Mesenchymal stem cell (in vitro differentiated cells and primary cell): Measurements from ENCODE around the gene HRK.

Experiments
- DNase-seq: peaks from one replicate; pipeline ENCODE4 v3.0.0-alpha.2; 2013
- H2AFZ ChIP-seq: one replicate; pipeline ENCODE4 v1.6.1; 2013; ENCODE audit warnings: low read depth, mild to moderate bottlenecking, control low read depth, inconsistent platforms, low read length, moderate library complexity
- H2AK5ac ChIP-seq: 2 replicates; pipeline ENCODE4 v1.6.1; 2013; ENCODE audit warnings: low read length, moderate library complexity, mild to moderate bottlenecking, inconsistent platforms; ENCODE audit not compliant: severe bottlenecking
- H2BK120ac ChIP-seq: one replicate; pipeline ENCODE4 v1.6.1; 2013; ENCODE audit warnings: low read depth, mild to moderate bottlenecking, inconsistent platforms, low read length, moderate library complexity
- H2BK12ac ChIP-seq, 2 experiments: one replicate each; pipeline ENCODE4 v1.6.1; 2013; ENCODE audit warnings: inconsistent platforms in 2 of 2, low read length in 2 of 2, mild to moderate bottlenecking in 2 of 2, moderate library complexity in 2 of 2, control low read depth in 1 of 2
- H2BK15ac ChIP-seq: one replicate; pipeline ENCODE4 v1.6.1; 2013; ENCODE audit warnings: mild to moderate bottlenecking, low read depth, inconsistent platforms; ENCODE audit not compliant: poor library complexity, severe bottlenecking
- H2BK5ac ChIP-seq: 2 replicates; pipeline ENCODE4 v1.6.1; 2013; ENCODE audit warnings: low read depth, mild to moderate bottlenecking, low read length, control low read depth, inconsistent platforms; ENCODE audit not compliant: poor library complexity, severe bottlenecking
- H3K14ac ChIP-seq, 2 experiments: one replicate each; pipeline ENCODE4 v1.6.1; 2013; ENCODE audit warnings: inconsistent platforms in 2 of 2, low read length in 2 of 2, control low read depth in 1 of 2, mild to moderate bottlenecking in 1 of 2, moderate library complexity in 1 of 2
- H3K18ac ChIP-seq, 2 experiments: one replicate each; pipeline ENCODE4 v1.6.1; 2013; ENCODE audit warnings: inconsistent platforms in 2 of 2, low read length in 2 of 2, control low read depth in 1 of 2, low read depth in 1 of 2, mild to moderate bottlenecking in 1 of 2
- H3K23ac ChIP-seq, 2 experiments: one replicate each; pipeline ENCODE4 v1.6.1; 2013; ENCODE audit warnings: inconsistent platforms in 2 of 2, low read length in 2 of 2, mild to moderate bottlenecking in 2 of 2, moderate library complexity in 2 of 2, control low read depth in 1 of 2
- H3K27ac ChIP-seq: 2 replicates; pipeline ENCODE4 v1.5.1; 2013; ENCODE audit warnings: mild to moderate bottlenecking, moderate library complexity, low read length, control low read depth, inconsistent platforms; ENCODE audit not compliant: poor library complexity, severe bottlenecking
- H3K27me3 ChIP-seq, 2 experiments: 2 replicates each; pipeline versions ENCODE4 v1.6.1 to v1.7.0; 2013; ENCODE audit warnings: low read length in 2 of 2, mild to moderate bottlenecking in 2 of 2, moderate library complexity in 2 of 2, control low read depth in 1 of 2, inconsistent platforms in 1 of 2; ENCODE audit not compliant: control insufficient read depth in 1 of 2, insufficient read depth in 1 of 2
- H3K36me3 ChIP-seq, 2 experiments: 2 replicates each; pipeline versions ENCODE4 v1.6.1 to v1.7.0; 2013; ENCODE audit warnings: low read length in 2 of 2, control low read depth in 1 of 2, inconsistent platforms in 1 of 2, low read depth in 1 of 2, mild to moderate bottlenecking in 1 of 2; ENCODE audit not compliant: insufficient read depth in 2 of 2, control insufficient read depth in 1 of 2
- H3K4ac ChIP-seq, 2 experiments: one replicate each; pipeline ENCODE4 v1.6.1; 2013; ENCODE audit warnings: inconsistent platforms in 2 of 2, low read length in 2 of 2, mild to moderate bottlenecking in 2 of 2, moderate library complexity in 2 of 2, control low read depth in 1 of 2, low read depth in 1 of 2
- H3K4me1 ChIP-seq: 2 replicates; pipeline ENCODE4 v1.6.1; 2013; ENCODE audit warnings: low read depth, low read length, control low read depth; ENCODE audit not compliant: control insufficient read depth, insufficient read depth
- H3K4me2 ChIP-seq: 2 replicates; pipeline ENCODE4 v1.6.1; 2013; ENCODE audit warnings: low read length, mild to moderate bottlenecking, inconsistent platforms; ENCODE audit not compliant: poor library complexity, severe bottlenecking
- H3K4me3 ChIP-seq, 2 experiments: 2 replicates each; pipeline versions ENCODE4 v1.5.1 to v1.7.0; 2013; ENCODE audit warnings: low read length in 2 of 2, mild to moderate bottlenecking in 2 of 2, control low read depth in 1 of 2, low read depth in 1 of 2; ENCODE audit not compliant: insufficient read depth in 1 of 2
- H3K79me1 ChIP-seq: replicated peaks from 2 replicates; pipeline ENCODE4 v1.6.1; 2013; ENCODE audit warnings: mild to moderate bottlenecking, control low read depth, low read length, inconsistent platforms; ENCODE audit not compliant: poor library complexity, severe bottlenecking
- H3K9ac ChIP-seq: 2 replicates; pipeline ENCODE4 v1.7.0; 2013; ENCODE audit warnings: mild to moderate bottlenecking, low read length, moderate library complexity
- H3K9me3 ChIP-seq: 2 replicates; pipeline ENCODE4 v1.7.0; 2013; ENCODE audit warnings: mild to moderate bottlenecking, low read length; ENCODE audit not compliant: control insufficient read depth
- H4K8ac ChIP-seq: one replicate; pipeline ENCODE4 v1.6.1; 2013; ENCODE audit warnings: inconsistent platforms, mild to moderate bottlenecking, low read length, moderate library complexity
- H4K91ac ChIP-seq: one replicate; pipeline ENCODE4 v1.6.1; 2013; ENCODE audit warnings: mild to moderate bottlenecking, low read length, inconsistent platforms
- WGBS: methylation state at CpG from one replicate; pipeline ENCODE4 v1.1.7; 2013; ENCODE audit warnings: mixed read lengths; 5-methylcytosine and 5-hydroxymethylcytosine counted together

HRK gene

GRCh38 chr12:116855744-116856470, 25.3 kb downstream of the HRK start:
- H3K27me3 ChIP-seq, result peaks cover 29 to 61% of the 10 kb centered on the region in 2 experiments
- no peak overlapping the region for H3K9ac ChIP-seq
- no peak overlapping the region for H3K14ac ChIP-seq
- no peaks in the 10 kb centered on the region for H3K79me1 ChIP-seq
- H3K27ac ChIP-seq, result no peak overlapping the region
- no peaks in the 10 kb centered on the region for H3K9me3 ChIP-seq
- H3K18ac ChIP-seq, result no peak overlapping the region
- H3K23ac ChIP-seq, result no peak overlapping the region
- H2AFZ ChIP-seq, result no peak overlapping the region
- no peaks in the 10 kb centered on the region for H3K36me3 ChIP-seq
- no peak for DNase-seq
- no peak overlapping the region for H4K91ac ChIP-seq
- no peak overlapping the region for H4K8ac ChIP-seq
- no peak overlapping the region for H3K4me2 ChIP-seq
- no peak overlapping the region for H3K4me3 ChIP-seq
- H2BK12ac ChIP-seq, result no peak overlapping the region
- no peak overlapping the region for H2BK120ac ChIP-seq
- no peak overlapping the region for H2AK5ac ChIP-seq
- no peak overlapping the region for H2BK5ac ChIP-seq
- H2BK15ac ChIP-seq, result no peak overlapping the region
- WGBS, result 91% methylated on average over 16 of the region's 16 CpGs
- H3K4ac ChIP-seq, result no peak overlapping the region
- H3K4me1 ChIP-seq, result peaks cover 1% of the 10 kb centered on the region

GRCh38 chr12:116853507-116853906, 27.7 kb downstream of the HRK start:
- H3K27me3 ChIP-seq, result peaks cover 10 to 51% of the 10 kb centered on the region in 2 experiments
- no peak overlapping the region for H3K4ac ChIP-seq
- H3K27ac ChIP-seq, result no peak overlapping the region
- H4K8ac ChIP-seq, result no peak overlapping the region
- H3K4me3 ChIP-seq, result no peak overlapping the region
- no peak overlapping the region for H2AK5ac ChIP-seq
- no peaks in the 10 kb centered on the region for H3K4me1 ChIP-seq
- no peak overlapping the region for H2BK12ac ChIP-seq
- no peak overlapping the region for H3K9ac ChIP-seq
- no peak overlapping the region for H3K23ac ChIP-seq
- H2BK15ac ChIP-seq, result no peak overlapping the region
- WGBS, result 81% methylated on average over 5 of the region's 5 CpGs
- H3K18ac ChIP-seq, result no peak overlapping the region
- no peaks in the 10 kb centered on the region for H3K36me3 ChIP-seq
- no peak overlapping the region for H2BK5ac ChIP-seq
- H3K4me2 ChIP-seq, result no peak overlapping the region
- no peaks in the 10 kb centered on the region for H3K79me1 ChIP-seq
- DNase-seq, result no peak
- no peak overlapping the region for H4K91ac ChIP-seq
- H3K14ac ChIP-seq, result no peak overlapping the region
- no peak overlapping the region for H2BK120ac ChIP-seq
- H2AFZ ChIP-seq, result no peak overlapping the region
- no peaks in the 10 kb centered on the region for H3K9me3 ChIP-seq

GRCh38 chr12:116852303-116852702, 28.9 kb downstream of the HRK start:
- Histone ChIP-seq H3K79me1 (no peaks in the 10 kb centered on the region), H4K8ac (no peak overlapping the region), H2BK12ac (no peak overlapping the region), H3K4me1 (no peaks in the 10 kb centered on the region), H3K27ac (no peak overlapping the region), H3K36me3 (no peaks in the 10 kb centered on the region), H4K91ac (no peak overlapping the region), H3K14ac (no peak overlapping the region), H2BK5ac (no peak overlapping the region), H3K4me2 (no peak overlapping the region), H2BK15ac (no peak overlapping the region), H3K18ac (no peak overlapping the region), H2AK5ac (no peak overlapping the region), H3K9me3 (no peaks in the 10 kb centered on the region), H3K9ac (no peak overlapping the region), H2AFZ (no peak overlapping the region), H3K23ac (no peak overlapping the region), H2BK120ac (no peak overlapping the region), H3K27me3 (peaks cover 5 to 47% of the 10 kb centered on the region in 2 experiments), H3K4me3 (no peak overlapping the region), H3K4ac (no peak overlapping the region)
- WGBS, result 88% methylated on average over 6 of the region's 6 CpGs
- DNase-seq, result no peak

DNA sequence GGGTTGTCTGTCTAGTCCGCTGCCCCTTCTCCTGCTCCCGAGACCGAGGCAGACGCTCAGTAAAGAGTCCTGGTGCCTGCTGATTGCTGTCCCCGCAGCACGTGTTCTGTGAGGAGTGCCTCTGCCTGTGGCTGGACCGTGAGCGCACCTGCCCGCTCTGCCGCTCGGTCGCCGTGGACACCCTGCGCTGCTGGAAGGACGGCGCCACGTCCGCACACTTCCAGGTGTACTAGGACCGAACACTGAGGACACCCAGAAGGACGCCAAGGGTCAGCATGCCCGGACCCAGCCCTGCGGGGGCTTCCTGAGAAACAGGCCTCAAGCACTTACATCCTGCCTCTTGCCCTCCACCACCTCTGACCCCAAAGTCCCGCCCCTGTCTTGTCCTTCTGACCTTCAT, 32.0 kb downstream of the HRK start:
- H2BK12ac ChIP-seq, result no peak overlapping the region
- H3K36me3 ChIP-seq, result no peaks in the 10 kb centered on the region
- WGBS, result 92% methylated on average over 23 of the region's 23 CpGs
- no peaks in the 10 kb centered on the region for H3K9me3 ChIP-seq
- H2AFZ ChIP-seq, result no peak overlapping the region
- no peak overlapping the region for H2BK5ac ChIP-seq
- H3K9ac ChIP-seq, result no peak overlapping the region
- H4K8ac ChIP-seq, result no peak overlapping the region
- H3K4me3 ChIP-seq, result no peak overlapping the region
- no peak overlapping the region for H3K4ac ChIP-seq
- no peak overlapping the region for H3K14ac ChIP-seq
- no peak overlapping the region for H3K4me2 ChIP-seq
- DNase-seq, result no peak
- H4K91ac ChIP-seq, result no peak overlapping the region
- H2AK5ac ChIP-seq, result no peak overlapping the region
- H3K27me3 ChIP-seq, result peaks cover 0 to 27% of the 10 kb centered on the region in 2 experiments
- H3K23ac ChIP-seq, result no peak overlapping the region
- H3K18ac ChIP-seq, result no peak overlapping the region
- H2BK15ac ChIP-seq, result no peak overlapping the region
- no peaks in the 10 kb centered on the region for H3K4me1 ChIP-seq
- no peak overlapping the region for H2BK120ac ChIP-seq
- H3K27ac ChIP-seq, result no peak overlapping the region
- no peaks in the 10 kb centered on the region for H3K79me1 ChIP-seq
